ENCODE results near the gene VEGFB. TPM values are rescaled to one million over a fixed set of nuclear protein-coding genes. Genes with fewer than 3 reads are reported as not detected.

Gene VEGFB
- total and polyA plus RNA-seq, 2 of the 4 experiments (the other 2 are of a cell fraction), result 3.0 to 25.1 TPM

GRCh38 chr11:64229090-64229743 lies 5.2 kb upstream of the VEGFB start (continued):
- no peak for TF ChIP-seq RFX5 (IDR thresholded peaks at IDR 0.05; ENCODE audit: low read depth, low read length)

GRCh38 chr11:64229744-64230170 lies 4.6 kb upstream of the VEGFB start:
- Histone ChIP-seq H3K27ac (ENCODE audit: insufficient read depth, low read length) (peak overlapping the region; percentile 15; the same call in 1 of the 2 replicates), H2AK9ac (replicated peaks; ENCODE audit: low read depth, low read length, poor library complexity) (peak overlapping the region; percentile 39), H3K4ac (ENCODE audit: low read depth, low read length) (peak overlapping the region; percentile 64), H4K5ac (ENCODE audit: low read depth, low read length) (no peak overlapping the region), H2BK15ac (ENCODE audit: low read depth, low read length) (no peak overlapping the region), H3K4me2 (ENCODE audit: low read depth, low read length) (peak overlapping the region; percentile 68), H4K8ac (ENCODE audit: low read depth in 2 of 2, low read length in 2 of 2) (peak overlapping the region in 1 of 2 experiments; percentile 22; a peak in 2 of 4 replicates), H3K56ac (ENCODE audit: extremely low read depth, insufficient read depth, low read length) (no peak overlapping the region), H2BK20ac (ENCODE audit: low read depth, low read length) (no peak overlapping the region), H3K9ac (ENCODE audit: low read depth, low read length) (peak overlapping the region; percentile 5; the same call in 1 of the 2 replicates), H3K79me1 (ENCODE audit: low read depth in 1 of 2, low read length in 2 of 2) (peaks cover 20 to 78% of the 10 kb centered on the region in 2 experiments), H3K27me3 (ENCODE audit: control insufficient read depth, insufficient read depth, low read length) (no peaks in the 10 kb centered on the region), H3K23ac (ENCODE audit: low read depth, low read length) (0 out of 2 replicates have a peak overlapping the region, but pooled peaks have one; percentile 37), H3K14ac (replicated peaks; ENCODE audit: low read depth, low read length) (no peak overlapping the region), H2BK120ac (ENCODE audit: low read depth, low read length) (no peak overlapping the region), H3K9me1 (ENCODE audit: insufficient read depth, low read length) (peaks cover 16% of the 10 kb centered on the region), H2AK5ac (ENCODE audit: low read depth, low read length) (0 out of 2 replicates have a peak overlapping the region, but pooled peaks have one; percentile 1), H4K91ac (ENCODE audit: insufficient read depth, low read depth, low read length) (no peak overlapping the region), H4K20me1 (ENCODE audit: insufficient read depth, low read length) (no peaks in the 10 kb centered on the region; the same call in 1 of the 2 replicates), H3K36me3 (ENCODE audit: control insufficient read depth, insufficient read depth, low read length) (no peaks in the 10 kb centered on the region), H3K4me1 (ENCODE audit: control insufficient read depth, insufficient read depth, low read length) (peaks cover 23% of the 10 kb centered on the region), H3K18ac (ENCODE audit: low read depth, low read length) (no peak overlapping the region), H2BK5ac (ENCODE audit: low read depth, low read length, poor library complexity, severe bottlenecking) (no peak overlapping the region), H2AFZ (replicated peaks; ENCODE audit: low read length, poor library complexity) (peak overlapping the region; percentile 98), H3K4me3 (ENCODE audit: insufficient read depth, low read depth, low read length) (peak overlapping the region; percentile 83), H3K9me3 (ENCODE audit: control insufficient read depth, insufficient read depth, low read length) (no peaks in the 10 kb centered on the region)
- POLR2A ChIA-PET (ENCODE audit: unreplicated experiment), result no interaction called here
- dilution Hi-C loops (cut with HindIII; ENCODE audit: low sequenced_read_pairs, unreplicated experiment) (no loop called here), intact Hi-C loops (cut with micrococcal nuclease) (loop anchor here (1.0 kb wide), 2 partner anchors 40 to 75 kb away; no protein-coding TSS in a partner anchor), in situ Hi-C loops (cut with MboI; ENCODE audit: low sequenced_read_pairs) (no loop called here)
- WGBS, 2 experiments (ENCODE audit: extremely low coverage in 2 of 2, insufficient read length in 1 of 2), result 25% methylated on average over 2 of the region's 13 CpGs; no CpG with 5 or more reads in 1 of the 2 experiments
- DNase-seq (no peak), ATAC-seq (ENCODE audit: low read depth) (no peak)
- CTCF ChIA-PET, result interaction anchor here (0.6 kb wide), 1 partner anchor 1405 kb away, joined by 3 read pairs; no protein-coding TSS in a partner anchor
- BruUV-seq (replicated peaks), result no TSS peak
- TF ChIP-seq MAFK (IDR thresholded peaks at IDR 0.05; ENCODE audit: low read depth, low read length), result no peak
- TF ChIP-seq, protein P1, sequence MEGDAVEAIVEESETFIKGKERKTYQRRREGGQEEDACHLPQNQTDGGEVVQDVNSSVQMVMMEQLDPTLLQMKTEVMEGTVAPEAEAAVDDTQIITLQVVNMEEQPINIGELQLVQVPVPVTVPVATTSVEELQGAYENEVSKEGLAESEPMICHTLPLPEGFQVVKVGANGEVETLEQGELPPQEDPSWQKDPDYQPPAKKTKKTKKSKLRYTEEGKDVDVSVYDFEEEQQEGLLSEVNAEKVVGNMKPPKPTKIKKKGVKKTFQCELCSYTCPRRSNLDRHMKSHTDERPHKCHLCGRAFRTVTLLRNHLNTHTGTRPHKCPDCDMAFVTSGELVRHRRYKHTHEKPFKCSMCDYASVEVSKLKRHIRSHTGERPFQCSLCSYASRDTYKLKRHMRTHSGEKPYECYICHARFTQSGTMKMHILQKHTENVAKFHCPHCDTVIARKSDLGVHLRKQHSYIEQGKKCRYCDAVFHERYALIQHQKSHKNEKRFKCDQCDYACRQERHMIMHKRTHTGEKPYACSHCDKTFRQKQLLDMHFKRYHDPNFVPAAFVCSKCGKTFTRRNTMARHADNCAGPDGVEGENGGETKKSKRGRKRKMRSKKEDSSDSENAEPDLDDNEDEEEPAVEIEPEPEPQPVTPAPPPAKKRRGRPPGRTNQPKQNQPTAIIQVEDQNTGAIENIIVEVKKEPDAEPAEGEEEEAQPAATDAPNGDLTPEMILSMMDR (conservative IDR thresholded peaks at IDR 0.05; ENCODE audit: low read depth, low read length), result no peak
- no peak for TF ChIP-seq BHLHE40 (IDR thresholded peaks at IDR 0.05; ENCODE audit: low read depth, low read length)
- TF ChIP-seq RFX5 (IDR thresholded peaks at IDR 0.05; ENCODE audit: low read depth, low read length), result no peak
- TF ChIP-seq SMC3 (IDR thresholded peaks at IDR 0.05; ENCODE audit: low read depth, low read length), result no peak
- TF ChIP-seq, protein P2, sequence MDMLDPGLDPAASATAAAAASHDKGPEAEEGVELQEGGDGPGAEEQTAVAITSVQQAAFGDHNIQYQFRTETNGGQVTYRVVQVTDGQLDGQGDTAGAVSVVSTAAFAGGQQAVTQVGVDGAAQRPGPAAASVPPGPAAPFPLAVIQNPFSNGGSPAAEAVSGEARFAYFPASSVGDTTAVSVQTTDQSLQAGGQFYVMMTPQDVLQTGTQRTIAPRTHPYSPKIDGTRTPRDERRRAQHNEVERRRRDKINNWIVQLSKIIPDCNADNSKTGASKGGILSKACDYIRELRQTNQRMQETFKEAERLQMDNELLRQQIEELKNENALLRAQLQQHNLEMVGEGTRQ (IDR thresholded peaks at IDR 0.05; ENCODE audit: low read depth, low read length), result no peak
- TF ChIP-seq FOS (IDR thresholded peaks at IDR 0.05; ENCODE audit: low read depth, low read length), result no peak
- no peak for TF ChIP-seq ELK1 (IDR thresholded peaks at IDR 0.05; ENCODE audit: borderline replicate concordance, low read depth, low read length)
- no peak for TF ChIP-seq POLR2A (IDR thresholded peaks at IDR 0.05; ENCODE audit: low read depth, low read length)
- no peak for TF ChIP-seq CHD1 (IDR thresholded peaks at IDR 0.05; ENCODE audit: low read depth, low read length)
- TF ChIP-seq CEBPB (IDR thresholded peaks at IDR 0.05; ENCODE audit: low read depth, low read length), result no peak
- no peak for TF ChIP-seq NFE2L2 (IDR thresholded peaks at IDR 0.05; ENCODE audit: low read depth, low read length)
- TF ChIP-seq RAD21 (IDR thresholded peaks at IDR 0.05; ENCODE audit: low read length), result no peak
